ENCODE data around the gene RFX1.
"Not testable (repeated sequence)": the region's sequence is repeated elsewhere in the genome, so short reads cannot be mapped to it uniquely, and the experiment has no call there.

The RFX1 gene

DNA sequence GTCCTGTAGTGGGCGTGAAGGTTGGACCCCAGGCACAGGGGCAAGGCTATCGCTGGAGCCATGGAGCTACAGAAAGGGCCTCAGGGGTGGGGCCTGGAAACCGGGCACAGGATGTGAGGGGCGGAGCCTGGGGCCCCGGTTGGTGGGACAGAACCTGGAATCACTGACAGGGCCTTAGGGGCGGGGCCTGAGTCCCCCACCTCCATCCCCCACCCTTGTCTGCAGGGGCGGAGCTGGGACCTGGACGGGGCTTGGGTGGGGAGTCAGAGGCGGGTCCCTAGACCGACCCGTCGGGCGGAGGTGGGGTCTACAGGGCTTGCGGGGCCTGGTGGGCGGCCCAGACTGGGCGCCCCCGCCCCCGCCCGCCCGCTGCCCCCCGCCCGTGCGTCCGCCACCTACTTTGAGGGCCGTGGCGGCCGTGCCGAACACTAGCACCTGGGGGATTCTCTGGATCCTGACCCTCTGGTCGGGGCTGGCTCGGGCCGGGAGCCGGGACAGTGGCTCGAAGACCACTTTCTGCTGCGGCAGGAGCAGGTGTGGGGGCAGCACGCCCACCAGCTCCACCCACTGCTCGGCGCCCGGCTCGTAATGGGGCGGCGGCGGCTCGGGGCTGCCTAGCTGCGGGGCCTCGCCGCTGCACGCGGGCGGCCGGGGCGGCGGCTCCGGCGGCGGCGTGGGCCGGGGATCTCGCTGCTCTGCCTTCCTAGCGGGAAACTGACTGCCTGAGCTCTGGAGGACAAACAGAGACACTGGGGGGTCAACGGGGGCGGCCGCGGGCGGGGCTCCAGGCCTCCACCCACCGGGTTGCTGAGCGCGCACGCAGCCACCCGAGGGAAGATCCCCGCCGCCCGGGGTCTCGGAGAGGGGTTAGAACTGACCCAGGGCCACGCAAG is 27.5 kb downstream of the RFX1 start:
- no peak for DNase-seq

DNA sequence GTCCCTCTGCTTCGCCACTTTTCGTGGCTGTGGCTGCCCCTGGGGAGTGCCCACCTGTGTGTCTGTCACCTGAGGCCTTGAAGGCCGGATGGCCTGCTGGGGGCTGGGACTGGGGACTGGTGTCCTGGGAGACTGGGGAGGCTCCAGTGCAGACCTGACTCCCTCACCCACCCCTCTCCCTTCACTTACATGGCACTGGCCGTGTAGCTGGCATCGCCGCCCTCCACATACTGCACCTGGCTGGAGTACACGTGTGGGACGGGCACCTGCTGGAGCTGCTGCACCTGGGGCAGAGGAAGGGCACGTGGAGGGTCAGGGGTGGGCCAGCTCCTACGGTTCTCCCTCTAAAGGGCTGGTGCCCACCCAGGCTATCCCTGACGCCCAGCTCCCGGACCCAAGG is 28.3 kb downstream of the RFX1 start:
- DNase-seq = no peak

DNA sequence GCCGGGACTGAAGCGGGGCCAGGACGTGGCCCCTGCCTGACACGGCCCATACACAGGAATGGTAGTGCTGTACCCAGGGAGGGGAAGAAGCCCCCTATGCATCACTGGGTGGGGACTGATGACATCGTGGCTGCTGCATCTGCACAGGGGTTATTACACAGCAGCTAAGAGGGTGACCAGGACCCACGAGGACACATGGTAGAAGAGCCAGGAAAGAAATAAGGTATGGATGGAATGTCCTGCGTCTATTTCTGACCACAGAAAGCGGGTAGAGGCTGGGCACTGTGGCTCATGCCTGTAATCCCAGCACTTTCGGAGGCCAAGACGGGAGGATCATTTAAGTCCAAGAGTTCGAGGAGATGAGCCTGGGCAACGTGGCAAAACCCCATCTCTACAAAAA is 29.7 kb downstream of the RFX1 start:
- no peak for DNase-seq

DNA sequence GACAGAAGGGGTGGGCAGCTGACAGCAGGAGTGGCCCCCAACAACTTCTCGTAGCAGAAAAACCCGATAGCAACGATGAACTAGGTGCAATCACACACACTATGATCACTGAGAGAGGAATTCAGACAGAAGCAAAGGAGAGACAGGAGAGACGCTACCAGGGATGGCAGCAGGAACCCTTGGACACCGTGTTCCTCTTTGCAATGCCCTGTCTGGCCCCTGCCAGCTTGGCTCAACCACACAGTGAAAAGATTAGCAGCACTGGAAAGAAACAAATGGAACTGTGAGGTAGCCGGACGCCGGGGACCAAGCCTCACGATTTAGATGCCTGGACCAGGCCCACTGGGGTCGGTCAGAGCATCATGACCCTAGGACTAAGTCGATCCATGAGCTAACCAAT is 30.2 kb downstream of the RFX1 start:
- DNase-seq = no peak

DNA sequence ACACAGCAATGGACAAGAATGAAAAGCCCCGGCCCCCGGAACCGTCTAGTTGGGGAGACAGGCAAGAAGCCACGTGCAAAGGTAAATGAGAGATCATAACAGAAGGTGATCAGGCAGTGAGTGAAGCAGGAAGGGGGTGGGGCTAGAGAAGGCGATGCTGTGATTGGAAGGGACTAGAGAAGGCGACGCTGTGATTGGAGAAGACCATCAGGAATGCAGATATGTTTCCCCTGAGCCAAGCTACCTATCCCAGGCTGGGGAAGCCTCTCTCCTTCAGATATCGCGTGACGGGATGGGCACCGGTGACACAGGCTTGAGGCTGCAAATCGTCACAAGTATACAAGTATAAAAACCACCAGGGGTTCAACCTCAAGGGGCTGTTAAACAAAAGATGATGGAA is 32.0 kb downstream of the RFX1 start:
- DNase-seq = no peak

DNA sequence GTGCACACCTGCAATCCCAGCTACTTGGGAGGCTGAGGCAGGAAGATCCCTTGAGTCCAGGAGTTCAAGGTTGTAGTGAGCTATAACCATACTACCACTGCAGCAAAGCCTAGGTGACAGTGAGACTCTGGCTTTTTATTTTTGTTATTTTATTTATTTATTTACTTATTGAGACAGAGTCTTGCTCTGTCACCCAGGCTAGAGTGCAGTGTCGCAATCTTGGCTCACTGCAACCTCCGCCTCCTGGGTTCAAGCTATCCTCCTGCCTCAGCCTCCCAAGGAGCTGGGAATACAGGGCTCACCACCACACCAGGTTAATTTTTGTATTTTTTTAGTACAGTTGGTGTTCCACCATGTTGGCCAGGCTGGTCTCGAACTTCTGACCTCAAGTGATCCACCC is 32.6 kb downstream of the RFX1 start:
- not testable (repeated sequence) for DNase-seq

DNA sequence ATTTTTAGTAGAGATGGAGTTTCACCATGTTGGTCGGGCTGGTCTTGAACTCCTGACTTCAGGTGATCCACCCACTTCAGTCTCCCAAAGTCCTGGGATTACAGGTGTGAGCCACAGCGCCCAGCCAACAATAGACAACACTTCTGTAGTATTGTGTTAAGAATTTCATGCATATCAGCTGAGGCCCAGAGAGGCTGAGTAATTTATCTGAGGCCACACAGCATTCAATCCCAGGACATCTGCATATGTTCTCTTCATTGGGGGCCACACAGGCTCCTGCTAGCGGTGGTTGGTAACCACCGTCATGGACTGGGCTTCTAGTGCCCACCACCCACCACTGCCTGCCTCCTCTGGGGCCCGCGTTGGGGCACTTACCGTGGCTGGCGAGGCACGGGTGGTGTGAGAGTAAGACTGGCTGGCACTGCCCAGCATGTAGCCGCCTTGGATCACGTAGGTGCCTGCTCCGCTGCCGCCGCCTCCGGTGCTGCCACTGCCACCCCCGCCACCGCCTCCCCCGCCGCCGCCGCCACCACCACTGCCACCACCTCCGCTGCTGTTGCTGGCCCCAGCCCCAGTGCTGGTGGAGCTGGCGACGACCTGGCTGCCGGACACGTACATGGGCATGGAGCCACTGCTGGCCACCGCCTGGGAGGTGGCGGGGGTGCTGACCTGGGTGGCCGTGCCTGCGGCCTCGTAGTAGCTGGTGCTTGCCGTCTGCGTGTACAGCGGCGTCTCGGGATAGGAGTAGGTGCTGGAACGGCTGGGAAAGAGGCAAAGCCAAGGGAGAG is 33.6 kb downstream of the RFX1 start:
- no peak for DNase-seq

DNA sequence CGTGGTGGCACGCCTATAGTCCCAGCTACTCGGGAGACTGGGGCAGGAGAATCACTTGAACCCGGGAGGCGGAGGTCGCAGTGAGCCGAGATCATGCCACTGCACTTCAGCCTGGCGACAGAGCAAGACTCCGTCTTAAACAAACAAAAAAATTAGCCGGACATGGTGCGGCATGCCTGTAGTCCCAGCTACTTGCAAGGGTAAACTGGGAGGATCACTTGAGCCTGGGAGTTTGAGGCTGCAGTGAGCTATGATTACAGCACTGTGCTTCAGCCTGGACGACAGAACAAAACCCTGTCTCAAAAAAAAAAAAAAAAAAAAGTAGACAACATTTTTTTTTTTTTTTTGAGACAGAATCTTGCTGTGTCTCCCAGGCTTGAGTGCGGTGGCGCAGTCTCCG is 34.3 kb downstream of the RFX1 start:
- not testable (repeated sequence) for DNase-seq

DNA sequence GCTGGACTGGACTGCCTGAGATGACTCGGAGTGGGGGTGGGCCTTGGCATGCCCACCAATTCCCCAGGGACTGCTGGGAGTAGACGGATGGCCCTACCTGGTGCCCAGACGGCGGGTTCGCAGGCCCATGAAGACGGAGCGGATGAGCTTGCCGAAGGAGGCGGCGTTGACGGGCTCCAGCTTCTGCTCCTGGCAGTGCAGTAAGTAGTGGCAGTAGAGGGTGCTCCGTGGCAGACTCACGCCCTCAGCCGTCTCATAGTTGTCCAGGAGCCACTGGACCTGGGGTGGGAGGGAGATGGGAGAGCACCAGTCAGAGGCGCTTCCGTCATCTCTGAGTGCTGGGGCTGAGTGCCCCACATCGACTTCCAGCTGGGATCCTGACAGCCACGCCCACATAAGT is 36.2 kb downstream of the RFX1 start:
- no peak for DNase-seq

DNA sequence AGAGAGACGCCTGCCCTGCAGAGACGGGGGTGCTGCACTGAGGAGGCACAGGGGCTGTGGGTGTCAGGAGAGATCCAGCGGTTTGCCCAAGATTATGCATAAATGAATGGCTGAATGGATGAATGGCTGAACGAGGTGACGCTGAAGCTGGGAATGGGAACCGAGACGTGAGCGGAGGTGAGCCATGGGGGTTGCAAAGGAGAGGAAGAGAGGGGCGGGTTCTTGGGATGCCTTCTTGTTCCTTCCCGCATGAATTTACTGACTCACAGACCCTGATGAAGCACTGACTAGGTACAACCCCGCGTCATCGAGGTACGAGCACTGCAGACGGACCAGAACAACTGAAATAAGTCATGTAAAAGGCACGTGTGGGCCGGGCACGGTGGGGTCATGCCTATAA is 37.1 kb downstream of the RFX1 start:
- DNase-seq = no peak

DNA sequence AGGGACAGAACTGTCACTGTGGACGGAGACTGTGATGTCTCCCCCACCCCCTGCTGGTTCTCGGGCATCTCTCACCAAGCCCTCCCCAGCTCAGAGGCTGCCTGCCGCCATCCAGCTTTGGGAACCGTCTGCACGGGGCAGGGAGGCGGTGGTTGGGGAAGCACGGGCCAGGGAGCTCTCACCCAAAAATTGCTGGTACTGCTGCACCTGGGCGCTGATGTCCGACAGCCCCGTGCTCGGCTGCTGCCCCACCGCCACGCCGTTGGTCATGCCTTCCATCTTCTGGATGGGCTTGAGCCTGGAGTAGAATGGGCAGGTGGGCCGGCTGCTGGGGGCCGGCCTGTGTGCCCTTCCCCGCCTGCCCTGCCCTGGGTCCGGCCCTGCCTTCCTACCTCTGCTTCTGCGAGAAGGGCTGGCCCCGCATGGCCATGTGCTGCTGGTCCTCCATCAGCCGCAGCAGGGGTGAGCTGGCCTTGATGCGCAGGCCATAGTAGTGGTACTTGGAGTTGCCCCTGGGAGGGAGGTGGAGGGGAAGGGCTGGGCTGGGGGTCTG is 37.7 kb downstream of the RFX1 start:
- no peak for DNase-seq

DNA sequence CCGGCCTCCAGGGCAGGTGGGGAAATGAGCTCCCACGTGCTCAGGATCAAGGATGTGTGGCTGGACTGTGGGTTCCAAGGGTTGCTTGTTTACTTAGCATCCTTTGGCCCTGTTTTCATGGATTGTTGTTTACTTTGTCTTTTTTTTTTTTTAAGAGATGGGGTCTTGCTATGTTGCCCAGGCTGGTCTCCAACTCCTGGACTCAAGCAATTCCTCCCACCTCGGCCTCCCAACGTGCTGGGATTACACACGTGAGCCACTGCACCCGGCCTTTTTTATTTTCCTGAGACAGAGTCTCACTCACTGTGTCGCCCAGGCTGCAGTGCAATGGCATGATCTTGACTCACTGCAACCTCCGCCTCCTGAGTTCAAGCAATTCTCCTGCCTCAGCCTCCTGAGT is 38.9 kb downstream of the RFX1 start:
- DNase-seq = not testable (repeated sequence)

DNA sequence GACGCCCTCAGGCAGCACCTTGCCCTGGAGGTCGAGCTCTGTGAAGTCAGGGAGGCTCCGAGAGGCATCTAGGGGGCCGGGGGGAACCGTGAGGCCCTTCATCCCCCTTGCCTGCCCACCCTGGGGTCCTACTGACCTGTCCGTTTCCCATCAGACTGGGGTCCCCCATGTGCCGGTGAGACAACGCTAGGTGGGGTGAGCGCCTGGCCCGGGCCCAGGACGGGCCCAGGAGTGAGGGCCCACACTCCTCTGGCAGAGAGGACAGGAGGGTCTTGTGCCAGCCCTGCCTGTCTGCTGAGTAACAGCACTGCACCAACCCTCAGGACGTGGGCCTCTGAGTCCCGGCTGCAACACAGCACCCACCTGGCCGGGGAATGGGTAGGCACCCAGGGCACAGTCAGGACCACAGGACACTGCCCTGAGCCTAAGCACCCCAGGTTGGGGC is 39.4 kb downstream of the RFX1 start:
- no peak for DNase-seq

DNA sequence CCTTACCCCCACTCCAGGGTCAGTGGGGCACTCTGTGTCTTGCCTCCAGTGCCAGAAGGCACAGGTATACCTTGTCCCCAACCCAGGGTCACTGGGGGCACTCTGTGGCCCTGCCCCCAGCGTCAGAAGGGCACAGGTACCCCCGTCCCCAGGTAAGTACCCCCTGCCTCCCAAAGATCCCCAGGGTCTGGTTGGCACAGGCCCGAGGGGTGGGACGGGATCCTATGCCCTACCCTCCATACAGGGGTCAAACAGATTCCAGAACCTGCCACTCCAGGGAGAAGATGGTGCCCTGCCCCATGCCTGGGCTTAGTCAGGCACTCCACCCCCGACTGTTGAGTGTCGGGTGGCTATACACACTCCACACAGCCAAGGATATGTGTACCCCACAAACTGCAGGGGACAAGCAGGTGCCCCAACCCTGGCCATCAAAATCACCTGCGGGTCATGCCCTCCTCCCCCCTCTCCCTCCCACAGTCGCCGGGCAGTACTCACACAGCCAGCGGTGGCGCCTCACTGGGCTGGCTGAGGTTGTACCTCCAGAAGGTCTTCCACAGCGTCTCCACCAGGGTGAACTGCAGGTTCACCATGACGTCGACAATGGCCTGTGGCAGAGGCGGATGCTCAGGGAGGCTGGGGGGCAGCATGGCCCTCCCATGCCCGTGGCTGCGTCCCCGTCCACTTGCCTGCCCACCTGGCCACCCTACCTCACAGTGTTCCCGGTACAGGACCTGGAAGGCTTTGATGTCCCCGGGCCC is 40.0 kb downstream of the RFX1 start:
- no peak for DNase-seq

DNA sequence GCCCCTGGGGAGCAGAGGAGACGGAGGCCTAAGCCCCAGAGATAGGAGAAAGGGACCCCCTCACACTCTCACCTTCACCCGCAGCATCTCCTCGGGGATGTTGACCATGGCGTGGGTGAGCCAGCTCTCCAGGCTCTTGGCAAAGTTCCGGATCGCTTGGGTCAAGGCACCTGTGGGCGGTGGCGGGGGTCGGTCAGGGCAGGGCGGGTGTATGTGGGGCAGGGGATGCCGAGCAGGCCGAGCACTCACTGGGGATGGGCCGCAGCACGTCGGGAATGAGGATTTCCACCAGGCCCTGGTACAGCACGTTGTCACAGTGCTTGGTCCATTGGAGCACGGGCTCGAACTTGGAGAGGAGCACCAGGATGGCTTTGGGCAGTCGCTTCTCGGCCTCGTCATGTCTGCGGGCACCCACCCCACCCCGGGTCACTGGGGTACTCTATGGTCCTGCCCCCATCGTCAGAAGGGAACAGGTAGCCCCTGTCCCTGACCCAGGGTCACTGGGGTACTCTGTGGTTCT is 40.7 kb downstream of the RFX1 start:
- DNase-seq = no peak

DNA sequence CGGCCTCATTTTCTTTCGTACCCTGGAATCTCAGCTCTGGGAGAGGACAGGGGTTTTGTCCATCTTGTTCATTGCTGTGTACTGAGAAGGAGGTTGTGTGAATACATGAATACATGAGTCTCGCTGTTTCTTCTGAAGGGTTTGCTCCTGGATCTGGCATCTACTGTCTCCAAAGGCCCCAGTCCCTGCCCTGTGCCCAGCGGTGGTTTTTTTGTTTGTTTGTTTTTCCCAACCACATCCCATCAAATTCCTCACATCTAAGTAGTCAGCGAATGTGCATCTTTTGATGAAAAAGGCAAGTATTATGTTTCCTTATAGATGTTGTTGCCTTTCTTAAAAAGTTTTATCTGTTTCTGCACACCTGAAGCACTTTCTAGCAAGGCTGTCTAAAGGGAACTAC is 41.3 kb downstream of the RFX1 start:
- DNase-seq = no peak

DNA sequence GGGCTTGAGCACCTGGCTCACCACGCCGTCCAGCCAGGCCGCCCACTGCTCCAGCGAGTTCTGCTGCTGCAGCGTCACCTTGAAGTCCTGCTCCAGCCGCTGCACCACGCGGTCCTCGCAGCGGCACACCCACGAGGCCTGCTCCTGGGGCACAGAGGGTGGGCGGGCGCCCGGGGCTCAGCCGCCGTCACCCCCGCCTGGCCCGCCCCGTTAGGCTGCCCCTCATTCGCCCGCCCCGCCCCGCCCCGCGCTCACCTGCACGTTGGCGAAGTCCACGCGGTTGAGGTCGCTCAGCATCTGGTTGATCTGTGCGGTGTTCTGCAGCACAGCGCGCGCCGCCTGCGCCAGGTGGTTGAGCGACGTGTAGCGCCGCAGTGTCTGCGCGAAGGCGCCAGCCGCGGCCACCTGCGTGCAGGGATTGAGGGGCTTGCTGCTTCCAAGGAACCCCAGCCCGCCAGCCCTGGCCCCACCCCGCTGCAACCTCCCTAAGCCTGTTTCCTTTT is 42.5 kb downstream of the RFX1 start:
- DNase-seq = no peak

DNA sequence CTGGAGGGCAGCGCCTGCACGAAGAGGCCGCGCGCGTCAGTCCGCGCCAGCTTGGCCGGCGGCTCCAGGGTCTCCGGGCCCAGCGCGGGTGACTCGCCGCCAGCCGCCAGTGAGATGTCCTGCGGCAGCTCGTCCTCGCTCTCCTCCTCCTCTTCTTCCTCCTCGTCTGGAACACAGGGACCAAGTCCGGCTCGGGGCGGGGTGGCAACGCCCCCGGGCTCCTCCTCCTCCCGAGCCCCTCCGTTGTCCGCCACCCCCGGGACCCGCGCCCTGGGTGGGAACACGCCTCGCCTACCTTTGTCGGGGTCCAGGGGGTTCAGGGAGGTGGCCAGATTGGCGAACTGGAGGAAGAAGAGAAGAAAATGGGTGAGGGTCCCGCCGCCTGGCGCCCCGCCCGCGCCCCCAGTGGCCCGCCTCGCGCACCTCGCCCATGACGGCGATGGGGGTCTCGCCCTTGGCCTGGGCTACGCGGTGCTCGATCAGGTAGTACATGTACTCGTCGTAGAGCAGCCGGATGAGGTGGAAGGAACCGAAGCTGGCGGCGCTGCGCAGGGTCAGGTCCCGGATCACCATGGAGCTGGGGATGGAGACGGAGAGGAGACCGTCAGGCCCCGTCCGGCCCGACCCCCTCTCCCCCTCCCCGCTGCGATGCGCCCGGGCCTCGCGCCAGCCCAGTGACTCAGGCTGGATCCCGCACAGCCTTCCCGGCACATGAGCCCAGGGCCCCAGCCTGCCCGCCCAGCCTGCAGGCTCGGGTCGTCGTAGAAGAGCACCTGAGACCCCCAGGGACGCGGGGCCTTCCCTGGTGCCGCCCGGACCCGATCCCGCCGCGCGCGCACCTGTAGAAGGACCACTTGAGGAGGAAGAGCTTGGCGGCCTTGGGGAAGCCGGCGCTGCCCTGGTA is 43.2 kb downstream of the RFX1 start:
- DNase-seq = no peak

DNA sequence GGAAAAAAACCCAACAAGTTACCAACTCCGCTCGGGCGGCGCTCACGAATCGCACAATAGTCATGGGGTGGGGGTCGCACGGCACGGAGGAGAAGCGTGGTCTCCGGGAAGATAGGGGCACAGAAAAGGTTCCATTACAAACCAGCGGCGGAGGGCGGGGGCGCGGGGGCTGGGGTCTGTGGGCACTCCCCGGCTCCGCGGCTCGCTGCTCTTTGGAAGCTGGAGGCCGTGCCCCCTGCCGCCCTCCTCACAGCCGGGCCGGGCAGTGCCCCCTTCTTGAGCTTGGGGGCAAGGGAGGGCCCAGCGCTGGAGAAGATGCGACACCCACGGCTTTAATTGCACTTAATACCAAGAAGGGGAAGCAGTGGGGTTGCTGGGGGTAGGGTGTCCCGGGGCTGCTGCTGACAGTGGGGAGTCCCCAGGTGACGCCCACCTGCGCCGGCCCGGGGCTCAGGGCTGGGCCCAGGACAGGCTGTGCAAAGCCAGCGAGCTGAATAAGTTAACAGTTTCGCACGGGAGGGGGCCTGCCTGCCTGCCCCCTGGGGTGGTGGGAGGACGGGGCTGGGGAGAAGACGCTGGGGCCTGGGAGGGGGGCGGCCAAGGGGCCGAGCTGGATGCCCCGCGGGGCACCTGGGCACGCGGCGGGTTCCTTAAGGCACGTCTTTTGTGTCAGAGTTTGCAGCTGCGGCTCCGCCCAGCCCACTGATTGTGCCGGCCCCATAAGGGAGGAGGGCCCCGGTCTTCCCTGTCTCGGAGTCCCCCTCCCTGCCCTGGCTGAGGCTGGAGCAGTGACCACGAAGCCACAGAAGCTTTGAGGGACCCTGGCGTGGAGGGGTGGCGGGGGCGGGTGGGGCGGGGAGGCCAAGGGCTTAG is 44.1 kb downstream of the RFX1 start:
- no peak for DNase-seq

All from activated gamma-delta T cell (primary cell).